Natural killer cell treated with Interleukin-12 subunit alpha and Interleukin-12 subunit beta and Interleukin-15 and Interleukin-18, amount 100 ng/mL, for 72 hours (primary cell): Measurements from ENCODE around the gene PUS1. TPM values are rescaled to one million over a fixed set of nuclear protein-coding genes. Genes with fewer than 3 reads are reported as not detected.
"Not testable (repeated sequence)": the region's sequence is repeated elsewhere in the genome, so short reads cannot be mapped to it uniquely, and the experiment has no call there.

ENCODE experiments used
- ATAC-seq, 2 donors: fragments of 150-1000 bp; cut with Tn5 transposase in 1 of 2; sonication (Bioruptor Pico), chemical (Tn5 transposase) in 1 of 2; 2 replicates each; pipeline ENCODE4 v1.10.0; 2021
- DNase-seq: peaks from one replicate; pipeline ENCODE4 v3.0.0; 2022; ENCODE audit warnings: low spot score
- H3K27ac Mint-ChIP-seq, 2 donors: 1 replicate in 1 of 2; 2 replicates in 1 of 2; pipeline ENCODE4 v1.8.0; 2022; ENCODE audit warnings: mixed read lengths in 2 of 2, mild to moderate bottlenecking in 1 of 2, moderate library complexity in 1 of 2
- H3K27me3 Mint-ChIP-seq, 2 donors: 1 replicate in 1 of 2; 2 replicates in 1 of 2; pipeline ENCODE4 v1.8.0; 2022; ENCODE audit warnings: mixed read lengths in 2 of 2
- H3K36me3 Mint-ChIP-seq: one replicate; pipeline ENCODE4 v1.8.0; 2022; ENCODE audit warnings: mixed read lengths
- H3K4me1 Mint-ChIP-seq, 2 donors: 1 replicate in 1 of 2; 2 replicates in 1 of 2; pipeline ENCODE4 v1.8.0; 2022; ENCODE audit warnings: low read depth in 2 of 2, mixed read lengths in 2 of 2, mild to moderate bottlenecking in 1 of 2
- H3K4me3 Mint-ChIP-seq: one replicate; pipeline ENCODE4 v1.8.0; 2022; ENCODE audit warnings: mixed read lengths
- H3K9me3 Mint-ChIP-seq: 2 replicates; pipeline ENCODE4 v1.8.0; 2022; ENCODE audit warnings: mixed read lengths
- total RNA-seq, 2 donors: library from RNA; stranded (reverse); gene quantifications; one replicate each; pipeline ENCODE4 v1.2.3, GENCODE V29; 2022

Gene PUS1
- total RNA-seq, 2 donors from 2014 or later = 53.7 to 147 TPM

GRCh38 chr12:131943876-131944275 lies 14.8 kb downstream of the PUS1 start:
- H3K36me3 Mint-ChIP-seq = no peaks in the 10 kb centered on the region
- DNase-seq (no peak), ATAC-seq (no peak)
- no peak overlapping the region for H3K27ac Mint-ChIP-seq
- H3K9me3 Mint-ChIP-seq = no peaks in the 10 kb centered on the region
- H3K4me1 Mint-ChIP-seq = peaks cover 17 to 18% of the 10 kb centered on the region in 2 donors
- H3K4me3 Mint-ChIP-seq = no peak overlapping the region
- no peaks in the 10 kb centered on the region for H3K27me3 Mint-ChIP-seq

- peak overlapping the region in 1 of 2 donors; percentile 33 for H3K27ac Mint-ChIP-seq
- no peak overlapping the region for H3K4me3 Mint-ChIP-seq
- DNase-seq (no peak), ATAC-seq (no peak)
- H3K9me3 Mint-ChIP-seq = no peaks in the 10 kb centered on the region
- H3K36me3 Mint-ChIP-seq = no peaks in the 10 kb centered on the region
- peaks cover 17 to 18% of the 10 kb centered on the region in 2 donors for H3K4me1 Mint-ChIP-seq
- no peaks in the 10 kb centered on the region for H3K27me3 Mint-ChIP-seq
Observed at GRCh38 chr12:131944601-131945251, 15.7 kb downstream of the PUS1 start.

GRCh38 chr12:131946757-131947156 lies 17.7 kb downstream of the PUS1 start:
- ATAC-seq (no peak), DNase-seq (no peak)
- Mint-ChIP-seq H3K36me3 (no peaks in the 10 kb centered on the region), H3K4me3 (no peak overlapping the region), H3K9me3 (no peaks in the 10 kb centered on the region), H3K27ac (peak overlapping the region in 1 of 2 donors; percentile 14), H3K4me1 (peaks cover 17 to 18% of the 10 kb centered on the region in 2 donors), H3K27me3 (no peaks in the 10 kb centered on the region)

- Mint-ChIP-seq H3K27me3 (no peaks in the 10 kb centered on the region), H3K27ac (peak overlapping the region; percentile 14 to 81), H3K4me3 (peak overlapping the region; percentile 70), H3K4me1 (peaks cover 18 to 19% of the 10 kb centered on the region in 2 donors), H3K9me3 (no peaks in the 10 kb centered on the region), H3K36me3 (no peaks in the 10 kb centered on the region)
- no peak for ATAC-seq
- no peak for DNase-seq
Observed at GRCh38 chr12:131947482-131948027, 18.5 kb downstream of the PUS1 start.

- Mint-ChIP-seq H3K27me3 (no peaks in the 10 kb centered on the region), H3K4me3 (peak overlapping the region; percentile 70), H3K4me1 (peaks cover 22 to 26% of the 10 kb centered on the region in 2 donors), H3K36me3 (no peaks in the 10 kb centered on the region), H3K9me3 (no peaks in the 10 kb centered on the region), H3K27ac (peak overlapping the region; percentile 14 to 81)
- DNase-seq = no peak
- no peak for ATAC-seq
Observed at GRCh38 chr12:131948166-131948712, 19.2 kb downstream of the PUS1 start.

GRCh38 chr12:131948713-131949430 lies 19.8 kb downstream of the PUS1 start:
- ATAC-seq, H3K36me3 Mint-ChIP-seq, DNase-seq, H3K27me3 Mint-ChIP-seq, H3K9me3 Mint-ChIP-seq: not testable (repeated sequence)
- peak overlapping the region; percentile 14 to 81 for H3K27ac Mint-ChIP-seq
- peak overlapping the region; percentile 70 for H3K4me3 Mint-ChIP-seq
- peaks cover 24 to 27% of the 10 kb centered on the region in 2 donors for H3K4me1 Mint-ChIP-seq

- DNase-seq (peak; percentile 98), ATAC-seq (peak; percentile 97 to 98)
- Mint-ChIP-seq H3K36me3 (no peaks in the 10 kb centered on the region), H3K4me1 (peaks cover 24 to 27% of the 10 kb centered on the region in 2 donors), H3K27ac (peak within 1 kb of the TSS; percentile 81 to 84), H3K9me3 (no peaks in the 10 kb centered on the region), H3K4me3 (peak within 1 kb of the TSS; percentile 89), H3K27me3 (no peaks in the 10 kb centered on the region)
Observed at GRCh38 chr12:131949431-131950181, 20.5 kb downstream of the PUS1 start, which contains the start of gene EP400. Gene EP400 (plus strand): TSS chr12:131949942. CDS start chr12:131960620, 10,678 bp downstream.

GRCh38 chr12:131950182-131950913 lies 21.3 kb downstream of the PUS1 start:
- no peaks in the 10 kb centered on the region for H3K36me3 Mint-ChIP-seq
- H3K27me3 Mint-ChIP-seq = no peaks in the 10 kb centered on the region
- peak; percentile 24 to 32 for ATAC-seq
- peak; percentile 65 for DNase-seq
- H3K27ac Mint-ChIP-seq = peak overlapping the region; percentile 76 to 84
- H3K9me3 Mint-ChIP-seq = no peaks in the 10 kb centered on the region
- H3K4me1 Mint-ChIP-seq = peaks cover 24 to 25% of the 10 kb centered on the region in 2 donors
- peak overlapping the region; percentile 89 for H3K4me3 Mint-ChIP-seq

GRCh38 chr12:131953810-131954209 lies 24.7 kb downstream of the PUS1 start:
- H3K27me3 Mint-ChIP-seq, ATAC-seq, H3K4me3 Mint-ChIP-seq, DNase-seq, H3K27ac Mint-ChIP-seq, H3K9me3 Mint-ChIP-seq, H3K36me3 Mint-ChIP-seq: not testable (repeated sequence)
- H3K4me1 Mint-ChIP-seq = peaks cover 27 to 30% of the 10 kb centered on the region in 2 donors

GRCh38 chr12:131954460-131954859 lies 25.4 kb downstream of the PUS1 start:
- not testable (repeated sequence) for H3K9me3 Mint-ChIP-seq, H3K27me3 Mint-ChIP-seq, DNase-seq, H3K4me3 Mint-ChIP-seq, H3K27ac Mint-ChIP-seq, H3K36me3 Mint-ChIP-seq, ATAC-seq
- H3K4me1 Mint-ChIP-seq = peaks cover 33 to 35% of the 10 kb centered on the region in 2 donors

- H3K4me1 Mint-ChIP-seq = peaks cover 43 to 54% of the 10 kb centered on the region in 2 donors
- no peaks in the 10 kb centered on the region for H3K9me3 Mint-ChIP-seq
Observed at GRCh38 chr12:131959116-131959515, 30.0 kb downstream of the PUS1 start.

GRCh38 chr12:131959641-131960589 lies 30.8 kb downstream of the PUS1 start:
- Mint-ChIP-seq H3K27ac (peak overlapping the region in 1 of 2 donors; percentile 50), H3K4me1 (peaks cover 45 to 58% of the 10 kb centered on the region in 2 donors), H3K4me3 (no peak overlapping the region), H3K36me3 (peaks cover 12% of the 10 kb centered on the region), H3K9me3 (no peaks in the 10 kb centered on the region), H3K27me3 (no peaks in the 10 kb centered on the region)
- ATAC-seq = no peak
- no peak for DNase-seq

More at GRCh38 chr12:131959116-131959515, 30.0 kb downstream of the PUS1 start:
- ATAC-seq (peak in 1 of 2 donors; percentile 28), DNase-seq (no peak)
- no peak overlapping the region for H3K4me3 Mint-ChIP-seq
- no peaks in the 10 kb centered on the region for H3K27me3 Mint-ChIP-seq
- H3K36me3 Mint-ChIP-seq = peaks cover 12% of the 10 kb centered on the region
- H3K27ac Mint-ChIP-seq = peak overlapping the region in 1 of 2 donors; percentile 50
